ENCODE measurements around the gene PCNT. TPM values are rescaled to one million over a fixed set of nuclear protein-coding genes. Genes with fewer than 3 reads are reported as not detected.

The PCNT gene
- total and polyA plus RNA-seq, 2 experiments from 2014 or later, result 14.9 to 23.8 TPM

- 97 to 98% methylated on average over 14 of the region's 14 CpGs for WGBS, 2 experiments (ENCODE audit: low coverage in 1 of 2, low lambda C conversion rate in 2 of 2, missing lambda C conversion rate in 2 of 2)
These were observed 80.3 kb downstream of the PCNT start for GRCh38 chr21:46404306-46404705.

GRCh38 chr21:46406001-46406400 is 82.0 kb downstream of the PCNT start:
- TF ChIP-seq EZH2phosphoT487 (IDR thresholded peaks at IDR 0.05; ENCODE audit: insufficient read depth, low read depth) (no peak), EZH2 (IDR thresholded peaks at IDR 0.05; ENCODE audit: insufficient read depth, poor library complexity, severe bottlenecking) (no peak)
- no peaks in the 10 kb centered on the region for H3K27me3 ChIP-seq (replicated peaks; ENCODE audit: insufficient read depth)
- H3F3A ChIP-seq (ENCODE audit: insufficient read depth), result no peaks in the 10 kb centered on the region
- no peaks in the 10 kb centered on the region for H3K79me2 ChIP-seq (ENCODE audit: insufficient read depth)
- H3K4me2 ChIP-seq (ENCODE audit: unreplicated experiment), result no peak overlapping the region
- no peaks in the 10 kb centered on the region for H3K9me2 ChIP-seq (ENCODE audit: insufficient read depth)
- in situ Hi-C loops (cut with MboI), result no loop called here
- no peaks in the 10 kb centered on the region for H3K9me3 ChIP-seq (ENCODE audit: low read depth)
- no peak for DNase-seq
- no peak overlapping the region for H2AFZ ChIP-seq
- H3K4me1 ChIP-seq (ENCODE audit: insufficient read depth), result no peaks in the 10 kb centered on the region
- H3K36me3 ChIP-seq (ENCODE audit: low read depth), result peaks cover 7% of the 10 kb centered on the region; the same call in 1 of the 2 replicates
- 92 to 93% methylated on average over 8 of the region's 8 CpGs for WGBS, 2 experiments (ENCODE audit: low coverage in 1 of 2, low lambda C conversion rate in 2 of 2, missing lambda C conversion rate in 2 of 2)
- no peak overlapping the region for H3K27ac ChIP-seq
- no peak overlapping the region for H3K9ac ChIP-seq
- no peaks in the 10 kb centered on the region for H4K20me1 ChIP-seq (ENCODE audit: insufficient read depth)
- H3K4me3 ChIP-seq, result no peak overlapping the region

More at GRCh38 chr21:46404306-46404705, 80.3 kb downstream of the PCNT start:
- no peak overlapping the region for H3K4me2 ChIP-seq (ENCODE audit: unreplicated experiment)
- H3K36me3 ChIP-seq (ENCODE audit: low read depth), result peaks cover 10% of the 10 kb centered on the region; the same call in 1 of the 2 replicates
- H3K9me2 ChIP-seq (ENCODE audit: insufficient read depth), result no peaks in the 10 kb centered on the region
- TF ChIP-seq EZH2 (IDR thresholded peaks at IDR 0.05; ENCODE audit: insufficient read depth, poor library complexity, severe bottlenecking) (no peak), EZH2phosphoT487 (IDR thresholded peaks at IDR 0.05; ENCODE audit: insufficient read depth, low read depth) (no peak)
- H2AFZ ChIP-seq, result no peak overlapping the region
- H4K20me1 ChIP-seq (ENCODE audit: insufficient read depth), result no peaks in the 10 kb centered on the region
- H3K9ac ChIP-seq, result no peak overlapping the region
- no peak overlapping the region for H3K27ac ChIP-seq
- no peak for DNase-seq
- in situ Hi-C loops (cut with MboI), result no loop called here
- no peaks in the 10 kb centered on the region for H3K27me3 ChIP-seq (replicated peaks; ENCODE audit: insufficient read depth)
- no peaks in the 10 kb centered on the region for H3K79me2 ChIP-seq (ENCODE audit: insufficient read depth)
- H3F3A ChIP-seq (ENCODE audit: insufficient read depth), result no peaks in the 10 kb centered on the region
- H3K4me3 ChIP-seq, result no peak overlapping the region
- H3K9me3 ChIP-seq (ENCODE audit: low read depth), result no peaks in the 10 kb centered on the region
- H3K4me1 ChIP-seq (ENCODE audit: insufficient read depth), result no peaks in the 10 kb centered on the region

- in situ Hi-C loops (cut with MboI), result no loop called here
- Histone ChIP-seq H3K27ac (no peak overlapping the region), H3F3A (ENCODE audit: insufficient read depth) (no peaks in the 10 kb centered on the region), H3K27me3 (replicated peaks; ENCODE audit: insufficient read depth) (no peaks in the 10 kb centered on the region), H3K4me1 (ENCODE audit: insufficient read depth) (no peaks in the 10 kb centered on the region), H2AFZ (no peak overlapping the region), H3K9me2 (ENCODE audit: insufficient read depth) (no peaks in the 10 kb centered on the region), H3K9ac (no peak overlapping the region), H3K9me3 (ENCODE audit: low read depth) (no peaks in the 10 kb centered on the region), H4K20me1 (ENCODE audit: insufficient read depth) (no peaks in the 10 kb centered on the region), H3K4me2 (ENCODE audit: unreplicated experiment) (no peak overlapping the region), H3K4me3 (no peak overlapping the region), H3K79me2 (ENCODE audit: insufficient read depth) (no peaks in the 10 kb centered on the region), H3K36me3 (ENCODE audit: low read depth) (0 out of 2 replicates have a peak, but pooled peaks cover 5% of the 10 kb centered on the region)
- 95 to 96% methylated on average over 32 of the region's 32 CpGs for WGBS, 2 experiments (ENCODE audit: low coverage in 1 of 2, low lambda C conversion rate in 2 of 2, missing lambda C conversion rate in 2 of 2)
- DNase-seq, result no peak
- TF ChIP-seq EZH2phosphoT487 (IDR thresholded peaks at IDR 0.05; ENCODE audit: insufficient read depth, low read depth), result no peak
- no peak for TF ChIP-seq EZH2 (IDR thresholded peaks at IDR 0.05; ENCODE audit: insufficient read depth, poor library complexity, severe bottlenecking)
These were observed 85.9 kb downstream of the PCNT start for GRCh38 chr21:46409641-46410406.

GRCh38 chr21:46410516-46410915 is 86.6 kb downstream of the PCNT start:
- H3K4me1 ChIP-seq (ENCODE audit: insufficient read depth), result no peaks in the 10 kb centered on the region
- no peaks in the 10 kb centered on the region for H3K9me3 ChIP-seq (ENCODE audit: low read depth)
- in situ Hi-C loops (cut with MboI), result no loop called here
- no peak overlapping the region for H3K27ac ChIP-seq
- TF ChIP-seq EZH2 (IDR thresholded peaks at IDR 0.05; ENCODE audit: insufficient read depth, poor library complexity, severe bottlenecking), result no peak
- TF ChIP-seq EZH2phosphoT487 (IDR thresholded peaks at IDR 0.05; ENCODE audit: insufficient read depth, low read depth), result no peak
- 0 out of 2 replicates have a peak, but pooled peaks cover 5% of the 10 kb centered on the region for H3K36me3 ChIP-seq (ENCODE audit: low read depth)
- H3F3A ChIP-seq (ENCODE audit: insufficient read depth), result no peaks in the 10 kb centered on the region
- H3K4me2 ChIP-seq (ENCODE audit: unreplicated experiment), result no peak overlapping the region
- WGBS, 2 experiments (ENCODE audit: low coverage in 1 of 2, low lambda C conversion rate in 2 of 2, missing lambda C conversion rate in 2 of 2), result 97 to 99% methylated on average over 9 of the region's 9 CpGs
- DNase-seq, result no peak
- H3K9me2 ChIP-seq (ENCODE audit: insufficient read depth), result no peaks in the 10 kb centered on the region
- no peak overlapping the region for H2AFZ ChIP-seq
- no peak overlapping the region for H3K9ac ChIP-seq
- no peaks in the 10 kb centered on the region for H3K79me2 ChIP-seq (ENCODE audit: insufficient read depth)
- no peaks in the 10 kb centered on the region for H3K27me3 ChIP-seq (replicated peaks; ENCODE audit: insufficient read depth)
- no peaks in the 10 kb centered on the region for H4K20me1 ChIP-seq (ENCODE audit: insufficient read depth)
- no peak overlapping the region for H3K4me3 ChIP-seq

All from GM23248 (cell line).